Endothelial cell of umbilical vein (primary cell): ENCODE results near the gene EHMT1. TPM values are rescaled to one million over a fixed set of nuclear protein-coding genes. Genes with fewer than 3 reads are reported as not detected.

Experiments
- BruUV-seq: library from RNA; stranded (reverse); fragments of 400-500 nt; replicated peaks from 2 replicates; lab custom pipeline; 2021; lab: Mats Ljungman, UMichigan
- CTCF ChIA-PET: fragments of 300-600, 350-600 bp; sonication (Branson Sonifier 250); formaldehyde crosslinking; loops from one replicate; lab custom pipeline; 2021; ENCODE audit warnings: antibody characterized with exemption, inconsistent platforms; lab: Charles Lee
- POLR2A ChIA-PET: fragments of 300-600, 350-600 bp; sonication (Branson Sonifier 250); formaldehyde crosslinking; loops from one replicate; lab custom pipeline; 2021; ENCODE audit warnings: antibody characterized with exemption, inconsistent platforms; lab: Charles Lee
- DNase-seq: peaks from one replicate; pipeline ENCODE4 v3.0.0-alpha.2; 2011; ENCODE audit warnings: low read depth, low spot score
- FAIRE-seq: peaks from 2 replicates; lab custom pipeline; 2011; peaks lifted over from hg19 to GRCh38; lab: Jason Lieb, UNC
- H2AFZ ChIP-seq: 2 replicates; pipeline ENCODE4 v1.6.0; 2012; ENCODE audit warnings: low read depth, low read length, control low read depth, inconsistent platforms
- H3K27ac ChIP-seq: 2 replicates; pipeline ENCODE4 v1.5.1; 2011; ENCODE audit warnings: low read depth, mild to moderate bottlenecking, control low read depth, low read length, moderate library complexity; ENCODE audit not compliant: insufficient read depth
- H3K27me3 ChIP-seq, 2 experiments: 2 replicates each; pipeline versions ENCODE4 v1.6.0 to v1.6.1; 2011; ENCODE audit warnings: low read length in 2 of 2, mixed read lengths in 1 of 2; ENCODE audit not compliant: control insufficient read depth in 2 of 2, insufficient read depth in 2 of 2
- H3K36me3 ChIP-seq, 2 experiments: 2 replicates in 1 of 2; 3 replicates in 1 of 2; pipeline ENCODE4 v1.5.1; 2011; ENCODE audit warnings: low read length in 2 of 2, mild to moderate bottlenecking in 1 of 2, moderate library complexity in 1 of 2; ENCODE audit not compliant: control insufficient read depth in 2 of 2, insufficient read depth in 2 of 2; ENCODE audit errors: extremely low read depth in 1 of 2
- H3K4me1 ChIP-seq: 3 replicates; pipeline ENCODE4 v1.5.1; 2011; ENCODE audit warnings: mild to moderate bottlenecking, low read length; ENCODE audit not compliant: control insufficient read depth, insufficient read depth; ENCODE audit errors: extremely low read depth
- H3K4me2 ChIP-seq: 2 replicates; pipeline ENCODE4 v1.6.1; 2011; ENCODE audit warnings: low read length, control low read depth, mixed read lengths; ENCODE audit not compliant: insufficient read depth
- H3K4me3 ChIP-seq, 3 experiments: fragments of 200-600 bp in 1 of 3; sonication (generic), shearing (Covaris generic) in 1 of 3; replicated peaks in 1 of 3; 2 replicates each; pipeline ENCODE4 v1.5.1; 2011 to 2016; ENCODE audit warnings: control low read depth in 3 of 3, low read length in 3 of 3, mild to moderate bottlenecking in 2 of 3, inconsistent platforms in 1 of 3, low read depth in 1 of 3, moderate library complexity in 1 of 3; ENCODE audit not compliant: insufficient read depth in 1 of 3
- H3K79me2 ChIP-seq: 2 replicates; pipeline ENCODE4 v1.6.0; 2012; ENCODE audit warnings: low read length, inconsistent platforms; ENCODE audit not compliant: control insufficient read depth, insufficient read depth
- H3K9ac ChIP-seq: replicated peaks from 2 replicates; pipeline ENCODE3; 2011; ENCODE audit warnings: low read length, control low read depth; ENCODE audit not compliant: insufficient read depth; ENCODE audit errors: extremely low read depth
- H3K9me1 ChIP-seq: replicated peaks from 3 replicates; pipeline ENCODE4 v1.6.0; 2011; ENCODE audit warnings: mild to moderate bottlenecking, low read length; ENCODE audit not compliant: control insufficient read depth, insufficient read depth; ENCODE audit errors: extremely low read depth
- H3K9me3 ChIP-seq: replicated peaks from 2 replicates; pipeline ENCODE4 v1.5.1; 2012; ENCODE audit warnings: low read length, inconsistent platforms; ENCODE audit not compliant: control insufficient read depth, insufficient read depth
- H4K20me1 ChIP-seq: replicated peaks from 2 replicates; pipeline ENCODE3; 2011; ENCODE audit warnings: mild to moderate bottlenecking, low read length; ENCODE audit not compliant: control insufficient read depth, insufficient read depth; ENCODE audit errors: extremely low read depth
- CTCF ChIP-seq, 2 donors: IDR thresholded peaks; 1 replicate in 1 of 2; 2 replicates in 1 of 2; pipeline ENCODE4 v1.5.1; 2011; ENCODE audit warnings: low read length in 2 of 2, mild to moderate bottlenecking in 2 of 2, moderate library complexity in 2 of 2, control low read depth in 1 of 2, inconsistent platforms in 1 of 2, low read depth in 1 of 2; ENCODE audit not compliant: insufficient read depth in 1 of 2; ENCODE audit errors: extremely low read depth in 1 of 2
- EZH2 ChIP-seq: IDR thresholded peaks from 2 replicates; pipeline ENCODE4 v1.6.1; 2012; ENCODE audit warnings: borderline replicate concordance, low read depth, mild to moderate bottlenecking, moderate library complexity, low read length, inconsistent platforms; ENCODE audit not compliant: severe bottlenecking
- FOS ChIP-seq: IDR thresholded peaks from 2 replicates; pipeline ENCODE4 v1.6.1; 2011; ENCODE audit warnings: mild to moderate bottlenecking, low read length, moderate library complexity, borderline replicate concordance; ENCODE audit not compliant: insufficient read depth
- GATA2 ChIP-seq: IDR thresholded peaks from 2 replicates; pipeline ENCODE4 v1.7.0; 2011; ENCODE audit warnings: low read depth, mild to moderate bottlenecking, moderate library complexity, mixed read lengths, low read length; ENCODE audit not compliant: insufficient read length, insufficient read depth
- JUN ChIP-seq: IDR thresholded peaks from 2 replicates; pipeline ENCODE4 v1.6.1; 2011; ENCODE audit warnings: borderline replicate concordance, low read depth; ENCODE audit not compliant: insufficient read length, insufficient read depth
- MYC ChIP-seq: IDR thresholded peaks from one replicate; pipeline ENCODE4 v1.6.1; 2011; ENCODE audit warnings: mild to moderate bottlenecking, low read depth, low read length
- POLR2A ChIP-seq: IDR thresholded peaks from 2 replicates; pipeline ENCODE4 v1.6.1; 2012; ENCODE audit warnings: low read depth, mild to moderate bottlenecking, control low read depth, low read length
- POLR2AphosphoS5 ChIP-seq: IDR thresholded peaks from 2 replicates; pipeline ENCODE4 v1.6.1; 2012; ENCODE audit warnings: low read depth, mild to moderate bottlenecking, control low read depth, low read length, moderate library complexity; ENCODE audit not compliant: insufficient read depth
- dilution Hi-C: fragments of 300-500 bp; cut with MboI; formaldehyde crosslinking; loops from one replicate; pipeline ENCODE4 v1.15.0; 2019; ENCODE audit warnings: low sequenced_read_pairs; ENCODE audit not compliant: extremely low pct_ligation_motif_present
- intact Hi-C: fragments of 100-400 bp; cut with micrococcal nuclease; formaldehyde crosslinking; loops from one replicate; pipeline ENCODE4 v1.10.0; 2022
- polyA plus RNA-seq, 4 experiments: library from polyadenylated mRNA; depleted of rRNA in 3 of 4; stranded (reverse) in 3 of 4; unstranded in 1 of 4; fragments of >200 nt; gene quantifications; 2 replicates each; pipeline versions ENCODE4 v1.2.1 to v1.2.3, GENCODE V29; 2011 to 2012; ENCODE audit warnings: missing spikeins in 1 of 4
- total RNA-seq: library from RNA; stranded (reverse); gene quantifications from 2 replicates; pipeline ENCODE4 v1.2.3, GENCODE V29; 2021
- TF ChIP-seq, protein P1 (sequence below): IDR thresholded peaks from 2 replicates; pipeline ENCODE4 v1.6.1; 2011; ENCODE audit not compliant: insufficient read depth, insufficient read length

The EHMT1 gene
- total and polyA plus RNA-seq, 2 donors (not counting 3 experiments of a cell fraction or from before 2014, with no cell fraction given): 48.2 to 104 TPM

GRCh38 chr9:137632230-137633161 lies 13.7 kb downstream of the EHMT1 start:
- Histone ChIP-seq H3K9me1 (no peaks in the 10 kb centered on the region), H3K27ac (peak overlapping the region; percentile 59), H3K4me3 (no peak overlapping the region), H3K36me3 (no peaks in the 10 kb centered on the region), H4K20me1 (peaks cover 4% of the 10 kb centered on the region), H2AFZ (no peak overlapping the region), H3K79me2 (peaks cover 88% of the 10 kb centered on the region), H3K27me3 (no peaks in the 10 kb centered on the region), H3K9me3 (no peaks in the 10 kb centered on the region), H3K4me1 (peaks cover 22% of the 10 kb centered on the region), H3K4me2 (peak overlapping the region; percentile 50), H3K9ac (peak overlapping the region; percentile 28)
- no TSS peak for BruUV-seq
- ChIA-PET POLR2A (no interaction called here), CTCF (interaction anchor here (0.9 to 1.3 kb wide), 2 partner anchors 13 to 63 kb away, joined by 3 read pairs; partner anchors contain the start of gene EHMT1)
- dilution Hi-C loops (no loop called here), intact Hi-C loops (no loop called here)
- no peak for TF ChIP-seq POLR2A
- no peak for TF ChIP-seq FOS
- TF ChIP-seq JUN: no peak
- TF ChIP-seq EZH2: no peak
- no peak for TF ChIP-seq CTCF (IDR thresholded peaks at IDR 0.05; ENCODE audit: extremely low read depth in 1 of 2, insufficient read depth in 1 of 2, low read depth in 1 of 2, low read length in 2 of 2)
- TF ChIP-seq POLR2AphosphoS5: no peak
- TF ChIP-seq, protein P1, sequence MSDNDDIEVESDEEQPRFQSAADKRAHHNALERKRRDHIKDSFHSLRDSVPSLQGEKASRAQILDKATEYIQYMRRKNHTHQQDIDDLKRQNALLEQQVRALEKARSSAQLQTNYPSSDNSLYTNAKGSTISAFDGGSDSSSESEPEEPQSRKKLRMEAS: no peak
- TF ChIP-seq GATA2: no peak
- TF ChIP-seq MYC: no peak
- DNase-seq (peak; percentile 81), FAIRE-seq (peak; percentile 94)
